NB4 (cell line): ENCODE results near the gene RPL13A.

Experiments
- POLR2A ChIP-seq: IDR thresholded peaks from 2 replicates; pipeline ENCODE4 v1.6.1; 2011; ENCODE audit warnings: mild to moderate bottlenecking; ENCODE audit not compliant: insufficient read length; ENCODE audit errors: extremely low read depth
- TF ChIP-seq, protein P1 (sequence below): IDR thresholded peaks from one replicate; pipeline ENCODE4 v1.5.1; 2012; ENCODE audit warnings: low read depth, low read length

DNA sequence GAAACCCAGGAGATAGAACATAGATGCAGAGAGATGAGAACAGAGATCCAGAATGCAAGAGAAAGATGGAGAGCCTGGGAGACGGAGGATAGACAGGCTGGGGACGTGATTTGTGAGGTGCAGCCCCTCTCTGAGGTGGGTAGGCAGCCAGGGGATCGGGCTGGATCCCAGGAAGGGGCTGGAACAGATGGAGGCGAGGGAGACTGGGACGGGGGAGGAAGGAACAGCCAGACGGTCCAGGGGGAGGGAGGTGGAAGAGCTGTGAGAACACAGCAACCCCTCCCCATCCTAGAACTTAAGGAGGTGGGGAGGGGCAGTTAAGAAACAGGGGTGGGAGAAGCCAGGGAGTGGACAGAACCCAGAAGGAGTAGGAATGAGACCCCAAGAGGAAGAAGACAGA is 49.1 kb upstream of the RPL13A start:
- TF ChIP-seq, protein P1, sequence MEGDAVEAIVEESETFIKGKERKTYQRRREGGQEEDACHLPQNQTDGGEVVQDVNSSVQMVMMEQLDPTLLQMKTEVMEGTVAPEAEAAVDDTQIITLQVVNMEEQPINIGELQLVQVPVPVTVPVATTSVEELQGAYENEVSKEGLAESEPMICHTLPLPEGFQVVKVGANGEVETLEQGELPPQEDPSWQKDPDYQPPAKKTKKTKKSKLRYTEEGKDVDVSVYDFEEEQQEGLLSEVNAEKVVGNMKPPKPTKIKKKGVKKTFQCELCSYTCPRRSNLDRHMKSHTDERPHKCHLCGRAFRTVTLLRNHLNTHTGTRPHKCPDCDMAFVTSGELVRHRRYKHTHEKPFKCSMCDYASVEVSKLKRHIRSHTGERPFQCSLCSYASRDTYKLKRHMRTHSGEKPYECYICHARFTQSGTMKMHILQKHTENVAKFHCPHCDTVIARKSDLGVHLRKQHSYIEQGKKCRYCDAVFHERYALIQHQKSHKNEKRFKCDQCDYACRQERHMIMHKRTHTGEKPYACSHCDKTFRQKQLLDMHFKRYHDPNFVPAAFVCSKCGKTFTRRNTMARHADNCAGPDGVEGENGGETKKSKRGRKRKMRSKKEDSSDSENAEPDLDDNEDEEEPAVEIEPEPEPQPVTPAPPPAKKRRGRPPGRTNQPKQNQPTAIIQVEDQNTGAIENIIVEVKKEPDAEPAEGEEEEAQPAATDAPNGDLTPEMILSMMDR = no peak
- TF ChIP-seq POLR2A = no peak
